Spleen (tissue), 11 donors: Measurements from ENCODE around the gene UBALD2. TPM values are rescaled to one million over a fixed set of nuclear protein-coding genes. Genes with fewer than 3 reads are reported as not detected.

ENCODE experiments used
- DNase-seq: peaks from one replicate; pipeline ENCODE4 v3.0.0-alpha.2; 2020
- H3K27ac ChIP-seq, 8 donors: fragments of 200-600 bp; sonication (generic) in 7 of 8; 1 replicate in 4 of 8; 2 replicates in 4 of 8; pipeline versions ENCODE4 v1.5.0 to v1.8.0; 2016 to 2021; ENCODE audit warnings: inconsistent platforms in 4 of 8, mild to moderate bottlenecking in 4 of 8, moderate library complexity in 1 of 8
- H3K27me3 ChIP-seq, 7 donors: fragments of 200-600 bp; sonication (generic) in 6 of 7; replicated peaks in 1 of 7; 1 replicate in 4 of 7; 2 replicates in 3 of 7; pipeline versions ENCODE4 v1.5.0 to v1.8.0; 2016 to 2021; ENCODE audit warnings: inconsistent platforms in 3 of 7, mild to moderate bottlenecking in 1 of 7
- H3K36me3 ChIP-seq, 6 donors: fragments of 200-600 bp; sonication (generic) in 5 of 6; 1 replicate in 4 of 6; 2 replicates in 2 of 6; pipeline versions ENCODE4 v1.5.0 to v1.8.0; 2016 to 2021; ENCODE audit warnings: inconsistent platforms in 2 of 6
- H3K4me1 ChIP-seq, 6 donors: fragments of 200-600 bp; sonication (generic) in 5 of 6; 1 replicate in 3 of 6; 2 replicates in 3 of 6; pipeline versions ENCODE4 v1.5.0 to v1.8.0; 2016 to 2021; ENCODE audit warnings: inconsistent platforms in 3 of 6
- H3K4me3 ChIP-seq, 8 donors: fragments of 200-600 bp; sonication (generic) in 7 of 8; 1 replicate in 4 of 8; 2 replicates in 4 of 8; pipeline versions ENCODE4 v1.5.0 to v1.8.0; 2016 to 2021; ENCODE audit warnings: inconsistent platforms in 4 of 8, mild to moderate bottlenecking in 4 of 8, moderate library complexity in 2 of 8
- H3K9me3 ChIP-seq, 8 donors: fragments of 200-600 bp; sonication (generic) in 7 of 8; 1 replicate in 4 of 8; 2 replicates in 4 of 8; pipeline versions ENCODE4 v1.5.0 to v1.8.0; 2016 to 2021; ENCODE audit warnings: inconsistent platforms in 4 of 8
- POLR2A ChIP-seq, 3 donors: fragments of 450-650 bp; IDR thresholded peaks; one replicate each; pipeline ENCODE4 v1.5.1; 2017; ENCODE audit warnings: antibody characterized with exemption in 3 of 3, mild to moderate bottlenecking in 1 of 3
- POLR2AphosphoS5 ChIP-seq, 3 donors: sonication (generic); formaldehyde crosslinking; IDR thresholded peaks; one replicate each; pipeline ENCODE4 v1.5.1; 2017; ENCODE audit warnings: antibody characterized with exemption in 3 of 3
- WGBS, 5 donors: extraction: QIAGEN DNeasy Blood & Tissue Kit in 3 of 5; methylation state at CpG; one replicate each; pipeline versions ENCODE4 v1.1.5 to v1.1.7; 2013 to 2018; 5-methylcytosine and 5-hydroxymethylcytosine counted together
- intact Hi-C: fragments of 100-400 bp; cut with DNase I; formaldehyde crosslinking; loops from one replicate; pipeline ENCODE4 v1.15.0; 2023; ENCODE audit warnings: low total_unique reads
- polyA plus RNA-seq, 3 donors: library from polyadenylated mRNA; stranded (reverse); fragments of 200-250 nt; gene quantifications; one replicate each; pipeline ENCODE4 v1.2.1, GENCODE V29; 2013
- total RNA-seq, 7 donors: library from RNA; depleted of rRNA in 3 of 7; stranded (reverse); fragments of >200 nt in 3 of 7; fragmentation: NEBNext Ultra II Directional in 4 of 7; extraction: Animal tissue kit (Norgen Biotek cat#: 25700) in 4 of 7; gene quantifications; one replicate each; pipeline versions ENCODE4 v1.1.0 to v1.2.1, GENCODE V29; 2016 to 2021
- TF ChIP-seq, protein P1 (sequence below), 11 experiments: fragments of 200-600 bp in 7 of 11; fragments of 450-650 bp in 4 of 11; sonication (generic) in 4 of 11; IDR thresholded peaks in 8 of 11; conservative IDR thresholded peaks in 3 of 11; 1 replicate in 7 of 11; 2 replicates in 4 of 11; pipeline versions ENCODE4 v1.4.0 to v1.8.0; 2016 to 2021; ENCODE audit warnings: antibody characterized with exemption in 11 of 11, inconsistent platforms in 4 of 11, mild to moderate bottlenecking in 1 of 11
- donor health status: healthy with polysubstance abuse.
- donor health status: DM: no; HTN: no; CAD: no; lungs with moderate emphysema.
- donor health status: DM: no; HTN: no; CAD: no.
- donor health status: Bipolar disorder and iron deficiency.
- donor health status: healthy.
- donor health status: DM: no; HTN: no; CAD: no.
- donor health status: DM: yes; HTN: yes; CAD: no.

Gene UBALD2
- total and polyA plus RNA-seq, 10 donors, result 28.9 to 91.3 (median 49.2) TPM

DNA sequence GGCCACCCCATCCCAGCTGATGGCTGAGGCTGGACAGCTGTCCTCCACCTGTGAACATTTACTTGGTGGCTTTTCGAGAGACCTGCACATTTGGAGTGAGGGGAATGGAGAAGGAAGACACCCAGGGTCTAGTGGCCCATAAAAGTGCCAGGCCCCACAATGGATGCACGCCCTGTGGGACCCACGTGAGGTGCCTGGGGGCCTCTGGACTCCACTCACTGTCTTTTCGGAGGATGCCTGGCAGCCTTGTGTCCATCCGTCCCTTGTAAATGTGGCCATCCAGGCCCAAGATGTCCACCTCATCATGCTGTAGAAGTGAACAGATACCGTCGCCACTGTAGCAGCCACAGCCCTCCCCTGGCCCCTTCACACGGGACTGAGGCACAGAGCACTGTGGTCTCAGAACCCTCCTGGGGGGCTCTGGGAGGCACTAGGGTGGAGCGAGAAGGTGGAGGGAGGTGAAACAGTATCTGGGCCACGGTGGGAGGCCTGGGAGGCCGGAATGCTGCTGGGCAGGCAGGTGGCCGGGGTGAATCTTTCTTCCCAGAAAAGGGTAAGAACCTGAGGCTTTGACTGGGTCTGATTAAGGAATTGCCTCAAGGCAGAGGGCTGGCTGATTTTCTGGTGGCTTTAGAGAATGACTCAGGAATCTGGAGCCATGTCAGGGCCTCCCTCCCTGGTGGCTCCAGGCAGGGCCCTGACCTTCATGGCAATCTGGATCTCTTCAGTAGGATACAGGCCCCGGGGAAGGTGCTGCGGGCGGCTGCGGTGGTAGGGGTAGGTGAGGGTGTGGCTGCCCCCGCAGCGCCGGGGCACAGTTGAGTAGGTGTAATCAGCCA lies 11.5 kb downstream of the UBALD2 start:
- TF ChIP-seq POLR2AphosphoS5 (IDR thresholded peaks at IDR 0.05) (no peak), POLR2A (IDR thresholded peaks at IDR 0.05) (no peak)
- TF ChIP-seq, protein P1, sequence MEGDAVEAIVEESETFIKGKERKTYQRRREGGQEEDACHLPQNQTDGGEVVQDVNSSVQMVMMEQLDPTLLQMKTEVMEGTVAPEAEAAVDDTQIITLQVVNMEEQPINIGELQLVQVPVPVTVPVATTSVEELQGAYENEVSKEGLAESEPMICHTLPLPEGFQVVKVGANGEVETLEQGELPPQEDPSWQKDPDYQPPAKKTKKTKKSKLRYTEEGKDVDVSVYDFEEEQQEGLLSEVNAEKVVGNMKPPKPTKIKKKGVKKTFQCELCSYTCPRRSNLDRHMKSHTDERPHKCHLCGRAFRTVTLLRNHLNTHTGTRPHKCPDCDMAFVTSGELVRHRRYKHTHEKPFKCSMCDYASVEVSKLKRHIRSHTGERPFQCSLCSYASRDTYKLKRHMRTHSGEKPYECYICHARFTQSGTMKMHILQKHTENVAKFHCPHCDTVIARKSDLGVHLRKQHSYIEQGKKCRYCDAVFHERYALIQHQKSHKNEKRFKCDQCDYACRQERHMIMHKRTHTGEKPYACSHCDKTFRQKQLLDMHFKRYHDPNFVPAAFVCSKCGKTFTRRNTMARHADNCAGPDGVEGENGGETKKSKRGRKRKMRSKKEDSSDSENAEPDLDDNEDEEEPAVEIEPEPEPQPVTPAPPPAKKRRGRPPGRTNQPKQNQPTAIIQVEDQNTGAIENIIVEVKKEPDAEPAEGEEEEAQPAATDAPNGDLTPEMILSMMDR (IDR thresholded peaks at IDR 0.05 in 8 of 11, conservative IDR thresholded peaks at IDR 0.05 in 3 of 11), result no peak
- Histone ChIP-seq H3K27me3 (no peaks in the 10 kb centered on the region), H3K4me3 (no peak overlapping the region), H3K9me3 (no peaks in the 10 kb centered on the region), H3K36me3 (no peaks in the 10 kb centered on the region), H3K4me1 (peaks cover 17 to 60% (median 44%) of the 10 kb centered on the region in 6 donors), H3K27ac (peak overlapping the region in 1 of 8 donors; percentile 31)
- 92 to 94% (median 93%) methylated on average over 15 to 19 of the region's 19 CpGs for WGBS, 5 donors
- no peak for DNase-seq
- intact Hi-C loops, result no loop called here

DNA sequence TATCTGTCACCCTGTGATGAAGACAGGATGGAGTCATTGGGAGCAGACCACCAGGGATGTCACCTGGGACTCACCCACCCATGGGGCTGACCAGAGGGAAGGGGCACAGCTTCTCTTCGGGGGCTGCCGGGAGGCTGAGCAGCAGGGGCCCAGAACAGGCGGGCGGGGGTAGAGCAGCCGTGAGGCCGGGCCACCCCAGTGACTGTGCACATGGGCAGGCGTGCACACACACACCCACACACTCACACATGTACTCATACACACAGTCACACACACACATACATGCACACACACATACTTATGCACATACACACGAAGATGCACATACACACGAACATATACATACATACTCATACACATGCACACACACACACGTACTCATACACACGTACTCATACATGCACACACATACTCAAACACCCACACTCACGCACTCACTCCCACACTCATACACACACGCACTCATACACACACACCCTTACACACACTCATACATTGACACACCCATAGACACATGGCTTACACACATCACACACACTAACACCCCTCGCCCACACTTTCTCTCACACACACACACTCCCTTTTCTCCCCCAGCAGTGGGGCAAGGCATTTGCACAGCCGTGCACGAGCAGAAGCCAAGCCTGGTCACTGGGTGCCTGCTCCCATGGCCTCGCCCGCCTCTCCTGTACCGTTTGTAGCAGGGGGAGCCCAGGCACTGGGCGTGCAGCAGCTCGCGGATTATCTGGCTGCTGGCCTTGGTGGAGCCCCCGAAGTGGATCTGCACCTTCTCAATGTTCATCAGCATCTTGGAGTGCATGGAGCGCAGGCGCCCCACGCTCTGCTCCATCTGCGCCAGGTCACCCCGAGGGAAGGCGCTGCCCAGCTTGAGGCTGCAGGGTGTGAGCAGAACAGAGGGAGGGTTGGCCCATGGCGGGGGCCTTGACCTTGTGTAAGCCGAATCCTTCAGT lies 12.4 kb downstream of the UBALD2 start:
- Histone ChIP-seq H3K9me3 (no peaks in the 10 kb centered on the region), H3K4me3 (no peak overlapping the region), H3K4me1 (peaks cover 12 to 51% (median 35%) of the 10 kb centered on the region in 6 donors), H3K36me3 (no peaks in the 10 kb centered on the region), H3K27ac (no peak overlapping the region), H3K27me3 (no peaks in the 10 kb centered on the region)
- TF ChIP-seq POLR2A (IDR thresholded peaks at IDR 0.05) (no peak), POLR2AphosphoS5 (IDR thresholded peaks at IDR 0.05) (peak in 1 of 3 donors; percentile 33)
- TF ChIP-seq, protein P1 (IDR thresholded peaks at IDR 0.05 in 8 of 11, conservative IDR thresholded peaks at IDR 0.05 in 3 of 11), result no peak
- intact Hi-C loops, result no loop called here
- DNase-seq, result peak; percentile 75
- WGBS, 5 donors, result 89 to 94% (median 93%) methylated on average over 21 to 31 of the region's 31 CpGs

DNA sequence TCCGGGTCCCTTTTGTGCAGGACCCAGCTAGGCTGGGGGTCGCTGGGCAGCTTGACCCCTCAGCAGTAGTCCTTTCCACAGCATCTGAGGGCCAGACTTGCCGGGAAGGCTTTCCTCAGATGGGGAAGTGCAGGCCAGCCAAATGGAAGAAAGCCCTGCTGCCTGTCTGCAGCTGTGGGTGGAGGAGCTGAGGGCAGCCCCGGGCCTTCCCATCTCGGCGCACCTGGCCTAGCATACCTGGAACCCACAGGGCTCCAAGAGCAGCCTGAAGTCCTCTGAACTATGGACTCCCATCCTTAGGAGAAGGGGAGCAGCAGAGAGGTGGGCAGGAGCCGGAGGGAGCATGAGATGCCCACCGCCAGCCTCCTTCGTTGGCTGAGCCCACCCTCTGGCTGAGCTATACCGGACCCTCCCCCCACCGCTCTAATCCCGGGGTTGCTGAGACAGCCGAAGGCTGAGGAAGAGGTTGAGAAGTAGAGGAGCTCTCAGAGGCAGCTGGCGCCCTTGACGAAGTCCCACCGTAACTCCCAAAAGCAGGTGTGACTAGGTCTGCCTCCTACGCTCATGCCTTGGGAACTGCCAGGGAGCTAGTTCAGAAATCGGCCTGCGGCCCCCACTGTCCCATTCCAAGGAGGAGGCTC lies 13.2 kb downstream of the UBALD2 start:
- 85 to 90% (median 88%) methylated on average over 14 to 19 of the region's 19 CpGs for whole genome bisulfite sequencing, 5 donors
- DNase-seq, result no peak
- Histone ChIP-seq H3K4me3 (no peak overlapping the region), H3K27me3 (no peaks in the 10 kb centered on the region), H3K4me1 (peaks cover 4 to 43% (median 27%) of the 10 kb centered on the region in 6 donors), H3K27ac (no peak overlapping the region), H3K9me3 (no peaks in the 10 kb centered on the region), H3K36me3 (no peaks in the 10 kb centered on the region)
- TF ChIP-seq POLR2A (IDR thresholded peaks at IDR 0.05) (no peak), POLR2AphosphoS5 (IDR thresholded peaks at IDR 0.05) (no peak)
- intact Hi-C loops, result no loop called here

DNA sequence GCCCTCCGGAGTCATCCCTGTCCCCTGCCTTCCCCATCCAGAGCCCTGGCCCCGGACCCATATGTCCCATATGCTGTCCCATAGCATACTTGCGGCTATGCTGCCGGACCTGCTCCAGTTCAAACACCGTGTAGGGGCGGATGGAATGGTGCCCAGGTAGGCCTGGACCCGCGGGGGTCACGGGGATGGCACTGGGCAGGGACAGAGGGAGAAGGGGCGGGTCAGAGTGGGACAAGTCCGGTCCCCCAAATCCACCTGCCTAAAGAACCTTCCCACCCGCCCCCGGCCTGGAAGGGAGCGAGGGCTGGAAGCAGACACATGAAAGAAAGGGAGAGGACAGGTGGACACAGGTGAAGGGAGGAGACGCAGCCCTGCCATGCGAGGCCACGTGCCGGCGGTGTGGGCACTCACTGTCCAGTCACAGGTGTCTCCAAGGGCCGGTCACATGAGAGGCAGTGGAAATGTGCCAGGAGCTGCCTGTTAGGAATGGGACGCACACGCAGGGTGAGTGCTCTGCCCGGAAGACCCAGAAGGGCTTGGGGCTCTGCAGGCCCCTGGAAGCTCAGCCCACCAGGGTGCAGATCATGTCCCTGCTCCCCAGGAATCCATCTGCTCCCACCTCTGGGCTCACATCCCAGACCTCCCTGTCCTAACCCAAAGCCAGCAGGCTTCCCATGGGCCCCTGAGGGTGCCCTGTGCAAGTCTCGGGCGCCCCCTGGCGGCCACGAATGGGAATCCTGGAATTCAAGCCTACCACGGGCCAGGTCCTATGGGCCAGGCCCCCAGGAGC lies 14.0 kb downstream of the UBALD2 start:
- Histone ChIP-seq H3K27me3 (no peaks in the 10 kb centered on the region), H3K4me3 (no peak overlapping the region), H3K27ac (no peak overlapping the region), H3K4me1 (peaks cover 0 to 36% (median 19%) of the 10 kb centered on the region in 6 donors), H3K36me3 (no peaks in the 10 kb centered on the region), H3K9me3 (no peaks in the 10 kb centered on the region)
- intact Hi-C loops, result no loop called here
- DNase-seq, result peak; percentile 97
- WGBS, 5 donors, result 67 to 76% (median 71%) methylated on average over 24 to 28 of the region's 28 CpGs
- TF ChIP-seq POLR2AphosphoS5 (IDR thresholded peaks at IDR 0.05), result peak; percentile 12 to 54 (median 50)
- TF ChIP-seq, protein P1 (IDR thresholded peaks at IDR 0.05 in 8 of 11, conservative IDR thresholded peaks at IDR 0.05 in 3 of 11), result peak; percentile 91 to 99 (median 96)
- TF ChIP-seq POLR2A (IDR thresholded peaks at IDR 0.05), result no peak
